Activated CD4-positive, alpha-beta T cell treated with anti-CD3 and anti-CD28 coated beads for 48 hours (primary cell): ENCODE measurements around the gene DMRT2.
A peak's percentile ranks its signal among the peaks of the same experiment; 100 is the strongest.

ENCODE experiments used
- DNase-seq: peaks from one replicate; pipeline ENCODE4 v3.0.0-alpha.2; 2020

DMRT2 gene

GRCh38 chr9:1047591-1048230 lies 2.4 kb upstream of the DMRT2 start:
- DNase-seq: peak; percentile 34

DNA sequence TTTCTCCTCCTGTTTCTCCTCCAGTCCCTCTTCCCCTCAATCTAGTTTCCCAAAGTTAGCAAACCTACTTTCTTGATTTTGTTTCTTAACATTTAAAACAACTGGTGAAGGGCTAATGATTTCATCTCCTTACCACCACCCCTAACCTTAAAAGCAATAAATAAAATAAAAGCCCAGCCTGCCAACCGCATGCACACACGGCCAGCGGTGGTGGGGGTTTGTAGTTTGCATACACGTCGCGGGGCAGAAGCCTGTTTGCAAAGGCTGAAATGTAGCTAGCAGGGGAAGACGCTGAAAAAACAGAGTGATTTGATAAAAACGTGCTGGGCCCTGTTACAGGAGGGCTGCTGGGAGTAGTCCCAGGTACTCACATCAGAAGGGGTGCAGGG lies 1.9 kb upstream of the DMRT2 start:
- peak; percentile 11 for DNase-seq

- DNase-seq: peak; percentile 11
Observed at GRCh38 chr9:1048811-1049210, 1.3 kb upstream of the DMRT2 start.

DNA sequence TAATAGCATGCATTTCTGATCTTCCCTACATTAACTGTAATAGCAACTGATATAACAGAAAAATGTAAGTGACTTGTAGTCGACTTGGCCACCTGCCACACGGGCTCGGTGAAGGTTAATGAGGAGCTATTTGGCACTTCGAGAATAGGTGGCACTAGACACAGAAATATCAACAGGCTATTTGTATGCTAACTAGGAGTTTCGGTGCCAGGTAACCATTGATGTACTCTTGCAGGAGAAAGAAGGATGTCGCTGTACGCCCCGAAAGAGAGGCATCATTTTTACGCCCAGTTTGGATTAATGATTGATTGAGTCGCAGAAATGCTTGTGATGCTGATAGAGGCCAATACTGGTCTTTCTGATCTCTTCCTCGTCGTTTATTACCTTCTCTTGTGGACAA lies 516 bp upstream of the DMRT2 start:
- DNase-seq: peak; percentile 23

- no peak for DNase-seq
Observed at GRCh38 chr9:1051210-1051583, 1.0 kb downstream of the DMRT2 start.

GRCh38 chr9:1051584-1052275 lies 1.6 kb downstream of the DMRT2 start:
- DNase-seq: peak; percentile 58

DNA sequence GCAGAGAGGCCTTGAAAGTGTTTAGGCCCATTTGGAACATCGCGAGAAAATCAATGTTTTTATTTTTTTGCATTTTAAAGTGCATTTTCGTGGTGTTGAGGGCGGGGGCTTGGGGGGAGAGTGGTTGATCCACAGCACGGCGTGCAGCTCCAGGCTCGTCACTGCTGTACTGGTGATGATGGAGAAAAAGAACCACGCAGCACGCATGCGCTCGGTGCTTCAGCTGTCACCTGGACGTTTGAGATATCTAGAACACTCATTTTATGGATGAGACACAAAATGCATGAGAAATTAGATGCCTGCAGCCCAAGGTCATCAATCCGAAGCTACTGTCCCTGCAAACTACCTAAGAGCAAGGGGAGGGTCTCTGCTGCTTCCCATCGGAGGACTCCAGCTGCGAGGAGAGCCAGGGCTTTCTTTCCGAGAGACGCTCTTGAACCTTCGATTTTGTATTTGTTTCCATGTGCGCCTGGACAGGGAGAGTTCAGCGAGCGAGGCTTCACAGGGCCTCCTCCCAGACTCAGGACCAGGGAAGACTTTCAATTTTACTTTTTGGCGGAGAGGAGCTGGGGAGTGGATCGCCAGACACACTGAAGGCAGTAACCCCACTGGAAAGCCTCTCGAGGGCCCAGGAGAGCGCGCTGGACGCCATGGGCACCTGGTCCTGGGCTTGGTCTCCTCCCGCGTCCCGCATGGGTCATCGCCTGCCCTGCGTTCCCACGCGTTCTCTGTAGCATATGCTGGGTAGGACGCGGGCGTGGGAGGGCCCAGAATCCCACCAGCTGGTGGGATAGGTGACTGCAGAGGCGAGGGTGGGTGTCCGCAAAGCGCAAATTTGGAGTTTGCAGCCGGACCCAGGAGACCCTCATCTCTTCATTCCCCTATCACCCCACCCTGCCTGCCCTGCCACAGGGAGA lies 2.5 kb downstream of the DMRT2 start:
- DNase-seq: peak; percentile 32

DNA sequence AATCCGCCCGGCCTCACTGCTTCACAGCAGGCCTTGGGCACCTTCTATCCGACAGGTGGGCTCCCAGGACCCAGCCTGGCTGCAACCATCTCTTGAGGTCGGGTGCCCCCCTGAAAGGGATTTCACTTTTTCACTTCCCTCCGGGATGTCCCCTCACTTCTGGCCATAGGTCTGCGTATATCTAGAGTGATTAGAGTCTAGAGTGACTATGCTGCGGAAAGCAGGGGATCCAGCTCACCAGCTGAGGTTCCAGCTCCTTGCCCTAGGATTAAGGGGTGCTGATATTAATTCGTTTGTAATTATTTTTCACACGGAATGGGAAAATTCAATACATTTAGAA lies 3.1 kb downstream of the DMRT2 start:
- no peak for DNase-seq

DNA sequence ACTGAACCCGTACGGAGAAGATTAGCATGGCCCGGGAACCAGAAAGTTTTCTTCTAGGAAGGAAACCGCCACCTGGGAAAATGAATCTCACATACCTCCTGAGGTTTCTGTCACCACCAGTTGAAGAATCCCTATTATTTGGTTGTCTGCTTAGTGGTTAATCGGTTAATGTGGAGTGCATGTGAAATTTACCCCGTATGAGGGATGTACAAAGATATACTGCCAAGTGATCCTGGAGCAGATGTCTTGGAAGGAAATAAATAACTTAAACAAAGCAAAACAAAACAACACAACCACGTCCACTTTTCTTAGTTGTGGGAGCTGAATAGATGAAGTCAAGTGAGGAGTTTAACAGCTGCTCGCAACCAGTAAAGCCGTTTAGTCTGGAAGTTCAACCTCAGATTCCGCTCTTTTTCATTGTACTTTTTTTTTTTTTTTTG lies 3.8 kb downstream of the DMRT2 start:
- DNase-seq: no peak

GRCh38 chr9:1055166-1055565 lies 5.0 kb downstream of the DMRT2 start:
- no peak for DNase-seq

DNA sequence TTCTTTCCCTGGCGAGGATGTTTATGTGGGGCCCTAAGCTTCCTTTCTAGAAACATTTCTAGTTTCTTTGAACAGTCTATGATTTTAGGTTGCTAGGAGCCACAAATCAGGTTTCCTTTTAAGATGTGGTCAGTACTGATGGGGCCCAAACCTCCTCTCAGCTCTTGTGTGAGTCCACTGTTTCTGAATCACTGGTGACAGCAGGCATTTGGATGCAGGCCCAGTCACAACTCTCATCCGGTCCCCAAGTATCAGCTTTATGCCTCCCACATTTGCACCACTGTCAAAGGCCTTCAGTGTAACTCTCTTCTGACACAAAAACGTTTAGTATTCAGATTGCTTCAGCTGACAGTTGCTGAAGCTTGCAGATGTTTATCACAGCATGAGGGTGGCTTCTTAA lies 7.8 kb downstream of the DMRT2 start:
- no peak for DNase-seq

- no peak for DNase-seq
Observed at GRCh38 chr9:1058826-1059487, 8.8 kb downstream of the DMRT2 start.

DNA sequence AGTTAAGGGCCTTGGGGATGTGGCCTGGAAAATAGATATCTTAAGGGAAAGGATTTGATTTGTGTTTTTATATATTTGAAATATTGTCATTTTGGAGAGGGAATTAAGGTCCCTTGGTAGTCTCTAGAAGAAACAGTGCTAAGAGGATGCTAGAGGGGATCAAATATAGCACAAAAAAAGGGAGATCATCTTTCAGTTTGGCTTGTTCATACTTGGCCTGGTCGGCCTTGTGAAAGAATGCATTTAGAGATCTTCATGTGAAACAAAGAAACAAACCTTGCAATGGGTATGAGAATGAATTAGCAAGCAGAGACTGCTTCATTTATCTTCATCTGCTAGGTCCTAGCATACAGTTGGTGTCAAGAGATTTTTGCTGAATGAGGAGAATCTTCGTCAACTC lies 15.0 kb downstream of the DMRT2 start:
- no peak for DNase-seq

DNA sequence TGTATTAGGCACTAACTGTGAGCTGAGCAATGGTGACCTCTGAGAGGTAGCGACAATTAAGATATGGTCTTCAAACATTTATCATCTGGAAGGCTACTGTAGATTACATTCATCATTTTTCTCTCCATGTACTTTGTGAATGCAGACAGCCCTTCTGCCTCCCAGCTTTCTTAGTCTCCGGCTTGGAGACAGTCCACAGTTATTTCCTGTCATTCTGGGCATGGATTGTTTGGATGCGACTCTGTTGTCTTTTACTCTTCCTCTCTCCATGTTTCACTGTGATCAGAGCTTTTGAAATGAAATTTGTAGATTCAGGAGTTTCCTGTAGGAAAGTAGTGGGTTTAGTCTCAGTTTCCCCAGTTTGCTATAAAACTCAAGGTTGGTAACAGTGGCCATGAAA lies 20.5 kb downstream of the DMRT2 start:
- DNase-seq: no peak

DNA sequence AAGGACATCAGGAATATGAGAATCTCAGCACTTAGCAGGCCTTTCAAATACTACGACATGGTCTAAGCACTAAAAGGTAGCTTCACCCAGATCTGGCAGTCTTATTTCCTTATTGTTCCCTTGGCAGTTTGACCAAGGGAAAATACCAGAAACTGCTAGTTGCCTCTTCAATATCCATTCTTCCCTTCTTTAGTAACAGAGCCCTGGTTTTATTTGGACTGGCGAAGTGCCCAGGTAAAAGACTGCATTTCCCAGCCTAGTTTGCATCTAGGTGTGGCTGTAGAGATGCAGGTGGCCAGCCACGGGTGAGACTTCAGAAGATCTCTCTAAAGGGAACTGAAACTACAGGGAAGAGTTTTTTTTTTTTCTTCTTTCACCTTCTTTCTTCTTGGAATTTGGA lies 21.6 kb downstream of the DMRT2 start:
- no peak for DNase-seq

DNA sequence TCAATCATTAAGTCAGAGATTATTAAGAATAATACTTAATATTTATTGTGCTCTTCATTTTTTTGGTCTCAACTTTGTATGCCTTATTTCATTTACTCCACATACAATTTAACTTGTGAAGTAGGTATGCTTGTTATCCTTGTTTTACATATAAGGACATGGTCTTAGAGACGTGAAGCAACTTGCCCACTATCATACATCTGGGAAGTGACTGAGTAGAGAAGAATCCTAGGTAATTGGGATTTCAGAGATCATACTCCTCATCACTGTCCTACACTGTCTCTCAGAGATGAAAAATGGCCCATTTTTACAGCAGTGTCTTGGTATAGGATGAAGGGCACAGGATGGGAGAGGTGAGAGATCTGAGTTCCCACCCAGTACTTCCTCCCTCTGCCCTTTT lies 23.3 kb downstream of the DMRT2 start:
- DNase-seq: no peak

- DNase-seq: no peak
Observed at GRCh38 chr9:1077616-1078015, 27.5 kb downstream of the DMRT2 start.

GRCh38 chr9:1083325-1083913 lies 33.3 kb downstream of the DMRT2 start:
- no peak for DNase-seq

GRCh38 chr9:1085086-1085485 lies 34.9 kb downstream of the DMRT2 start:
- DNase-seq: no peak

DNA sequence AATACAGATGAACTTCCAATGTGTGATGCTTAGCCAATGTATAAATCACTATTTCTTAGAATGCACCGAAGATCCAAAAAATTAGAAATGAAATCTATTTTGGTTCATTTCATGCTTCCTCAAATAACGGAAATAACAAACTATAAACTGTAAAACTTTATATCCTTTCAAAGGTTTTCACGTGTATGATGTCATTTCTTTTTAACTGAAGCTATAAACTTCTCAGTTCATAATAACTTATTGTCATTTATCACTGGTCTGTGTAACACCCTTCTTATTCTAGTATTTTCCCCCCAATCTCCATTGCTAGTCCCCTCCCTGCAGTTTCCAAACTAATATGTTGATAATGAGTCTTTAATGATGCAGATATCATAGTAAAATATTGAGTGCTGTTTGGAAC lies 36.4 kb downstream of the DMRT2 start:
- DNase-seq: no peak

GRCh38 chr9:1087120-1087881 lies 37.1 kb downstream of the DMRT2 start:
- no peak for DNase-seq

DNA sequence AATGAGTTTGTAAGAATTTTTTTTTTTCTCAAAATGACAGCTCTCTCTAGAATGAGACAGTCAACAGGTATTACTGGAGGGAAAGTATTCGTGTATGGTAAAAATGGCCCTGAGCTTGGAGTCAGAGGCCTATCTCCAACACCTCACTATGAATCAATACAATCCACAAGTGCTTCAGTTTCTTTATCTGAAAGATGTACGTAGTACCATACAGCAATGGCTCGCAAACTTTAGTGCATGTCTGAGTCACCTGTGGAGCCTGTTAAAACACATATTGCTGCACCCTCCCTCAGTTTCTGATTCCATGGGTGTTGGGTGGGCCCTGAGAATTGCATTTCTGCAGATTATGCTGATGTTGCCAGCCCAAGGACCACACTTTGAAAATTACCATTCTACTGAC lies 44.6 kb downstream of the DMRT2 start:
- DNase-seq: no peak
